HFFc6 (cell line): ENCODE measurements around the gene NFRKB. TPM values are rescaled to one million over a fixed set of nuclear protein-coding genes. Genes with fewer than 3 reads are reported as not detected.
A peak's percentile ranks its signal among the peaks of the same experiment; 100 is the strongest.

ENCODE experiments used
- DNase-seq: peaks from one replicate; pipeline ENCODE4 v3.0.0-alpha.2; 2018
- H3K27ac Mint-ChIP-seq: 2 replicates; pipeline ENCODE4 v1.8.0; 2020; ENCODE audit warnings: mild to moderate bottlenecking, mixed read lengths
- H3K27me3 Mint-ChIP-seq: 2 replicates; pipeline ENCODE4 v1.8.0; 2021; ENCODE audit warnings: mild to moderate bottlenecking, moderate library complexity, mixed read lengths; ENCODE audit not compliant: insufficient read depth
- H3K36me3 Mint-ChIP-seq: 2 replicates; pipeline ENCODE4 v1.8.0; 2021; ENCODE audit warnings: low read depth, mixed read lengths
- H3K4me1 Mint-ChIP-seq: 2 replicates; pipeline ENCODE4 v1.8.0; 2020; ENCODE audit warnings: low read depth, mixed read lengths
- H3K4me3 Mint-ChIP-seq: 2 replicates; pipeline ENCODE4 v1.8.0; 2020; ENCODE audit warnings: mild to moderate bottlenecking, moderate library complexity, mixed read lengths
- H3K9me3 Mint-ChIP-seq: 2 replicates; pipeline ENCODE4 v1.8.0; 2020; ENCODE audit warnings: mild to moderate bottlenecking, mixed read lengths
- long read RNA-seq: library from polyadenylated mRNA; unstranded; transcript quantifications from one replicate; pipeline ENCODE4 v2.0.0, GENCODE V29; 2019
- total RNA-seq, 6 experiments: library from RNA; stranded (reverse); fragmentation: NEBNext Ultra II Directional; extraction: Animal tissue kit (Norgen Biotek cat#: 25700); gene quantifications; 2 replicates in 1 of 6; 3 replicates in 5 of 6; pipeline ENCODE4 v1.2.3, GENCODE V29; 2021
- TF ChIP-seq, protein P1 (sequence below): fragments of 200-600 bp; sonication (generic); IDR thresholded peaks from 2 replicates; pipeline ENCODE4 v1.5.0; 2021; ENCODE audit warnings: antibody characterized with exemption, mild to moderate bottlenecking

The NFRKB gene
- total RNA-seq = 10 to 100 TPM; 12.6 to 16.2 (median 14.4) TPM
- long read RNA-seq, partial matches to known transcripts = 4 of 11 reads
- long read RNA-seq, other reads (novel, unspliced or antisense) = 7 of 11 reads

DNA sequence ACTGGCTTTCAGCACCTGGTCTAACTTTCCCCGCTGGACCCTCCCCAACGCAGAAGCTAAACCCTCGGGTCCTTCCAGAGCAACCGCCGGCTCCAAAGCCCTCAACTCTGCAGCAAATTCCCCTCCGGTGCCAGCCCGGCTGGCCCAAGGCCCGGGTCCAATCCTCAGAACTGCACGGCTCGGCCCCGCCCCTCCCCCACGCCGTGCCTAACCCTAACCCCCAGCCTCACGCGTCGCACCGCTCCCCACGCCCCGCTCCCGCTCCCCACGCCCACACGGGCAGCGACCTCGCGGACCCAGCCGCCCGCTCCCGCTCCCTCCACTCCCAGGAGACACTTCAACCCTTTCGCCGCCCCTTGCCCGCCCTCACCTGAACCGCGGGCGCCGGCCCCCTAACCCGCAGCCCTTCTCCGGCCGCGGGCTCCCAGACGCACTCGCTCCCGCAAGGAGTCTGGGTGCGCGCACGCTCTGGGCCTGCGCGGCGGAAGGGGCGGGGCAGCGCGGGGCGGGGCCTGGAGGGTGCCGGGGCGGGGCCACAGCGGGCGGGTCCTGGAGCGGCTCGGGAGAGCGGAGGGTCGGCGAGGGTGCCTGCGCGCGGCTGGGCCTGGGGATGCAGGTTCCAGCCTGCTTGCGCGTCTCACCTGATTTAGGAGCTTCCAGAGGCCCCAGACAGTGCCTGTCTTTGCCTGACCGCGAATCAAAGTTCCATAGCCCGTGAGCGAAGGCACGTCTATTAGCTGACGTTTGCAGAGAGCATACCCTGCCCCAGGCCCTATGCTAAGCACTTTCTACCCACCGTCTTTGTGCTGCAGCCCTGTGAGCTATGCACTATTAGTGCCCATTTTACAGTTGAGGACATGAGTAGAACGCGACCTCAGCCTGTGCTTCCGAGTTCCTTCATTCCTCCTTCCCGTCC lies at the start of gene NFRKB:
TSS of gene NFRKB (minus strand) at position 453 of the 916 bp plus-strand sequence. CDS start 2,729 bp downstream, outside the sequence.
- Mint-ChIP-seq H3K4me1 (peaks cover 20% of the 10 kb centered on the region), H3K9me3 (peaks cover 4% of the 10 kb centered on the region; the same call in 1 of the 2 replicates), H3K27ac (peak within 1 kb of the TSS; percentile 46; the same call in 1 of the 2 replicates), H3K4me3 (peak within 1 kb of the TSS; percentile 91), H3K27me3 (no peaks in the 10 kb centered on the region), H3K36me3 (peaks cover 38% of the 10 kb centered on the region)
- TF ChIP-seq, protein P1, sequence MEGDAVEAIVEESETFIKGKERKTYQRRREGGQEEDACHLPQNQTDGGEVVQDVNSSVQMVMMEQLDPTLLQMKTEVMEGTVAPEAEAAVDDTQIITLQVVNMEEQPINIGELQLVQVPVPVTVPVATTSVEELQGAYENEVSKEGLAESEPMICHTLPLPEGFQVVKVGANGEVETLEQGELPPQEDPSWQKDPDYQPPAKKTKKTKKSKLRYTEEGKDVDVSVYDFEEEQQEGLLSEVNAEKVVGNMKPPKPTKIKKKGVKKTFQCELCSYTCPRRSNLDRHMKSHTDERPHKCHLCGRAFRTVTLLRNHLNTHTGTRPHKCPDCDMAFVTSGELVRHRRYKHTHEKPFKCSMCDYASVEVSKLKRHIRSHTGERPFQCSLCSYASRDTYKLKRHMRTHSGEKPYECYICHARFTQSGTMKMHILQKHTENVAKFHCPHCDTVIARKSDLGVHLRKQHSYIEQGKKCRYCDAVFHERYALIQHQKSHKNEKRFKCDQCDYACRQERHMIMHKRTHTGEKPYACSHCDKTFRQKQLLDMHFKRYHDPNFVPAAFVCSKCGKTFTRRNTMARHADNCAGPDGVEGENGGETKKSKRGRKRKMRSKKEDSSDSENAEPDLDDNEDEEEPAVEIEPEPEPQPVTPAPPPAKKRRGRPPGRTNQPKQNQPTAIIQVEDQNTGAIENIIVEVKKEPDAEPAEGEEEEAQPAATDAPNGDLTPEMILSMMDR = no peak
- DNase-seq = peak; percentile 21

GRCh38 chr11:129944696-129945095 lies 49.3 kb upstream of the NFRKB start:
- no peaks in the 10 kb centered on the region for H3K27me3 Mint-ChIP-seq

GRCh38 chr11:129943036-129943435 lies 47.7 kb upstream of the NFRKB start:
- Mint-ChIP-seq H3K4me3 (no peak overlapping the region), H3K36me3 (peaks cover 15% of the 10 kb centered on the region), H3K27ac (no peak overlapping the region), H3K4me1 (peaks cover 8% of the 10 kb centered on the region), H3K27me3 (no peaks in the 10 kb centered on the region), H3K9me3 (no peaks in the 10 kb centered on the region)
- no peak for DNase-seq
- TF ChIP-seq, protein P1 = no peak

More at GRCh38 chr11:129944696-129945095, 49.3 kb upstream of the NFRKB start:
- Mint-ChIP-seq H3K9me3 (no peaks in the 10 kb centered on the region), H3K36me3 (peaks cover 15% of the 10 kb centered on the region; the same call in 1 of the 2 replicates), H3K4me1 (peaks cover 8% of the 10 kb centered on the region), H3K4me3 (no peak overlapping the region), H3K27ac (no peak overlapping the region)
- TF ChIP-seq, protein P1 = no peak
- no peak for DNase-seq

DNA sequence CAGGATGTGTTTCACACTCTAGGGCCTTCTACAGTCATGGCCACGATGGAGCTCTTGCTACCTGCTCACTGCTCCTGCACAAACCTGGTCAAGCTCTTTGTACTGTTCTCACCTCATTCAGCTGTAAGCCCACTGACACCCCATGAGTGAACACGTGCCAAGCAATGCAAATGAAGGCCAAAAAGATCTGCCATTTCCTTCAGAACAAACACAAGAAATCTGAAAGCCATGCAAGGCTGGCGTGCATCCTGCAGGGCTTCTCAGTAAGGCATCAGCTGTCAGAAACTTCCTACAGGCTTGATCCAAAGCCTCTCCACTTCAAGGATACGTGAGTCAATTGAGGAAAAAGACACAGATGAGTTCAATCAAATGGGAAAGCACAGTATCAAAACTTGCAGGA lies 44.1 kb upstream of the NFRKB start:
- TF ChIP-seq, protein P1 = no peak
- Mint-ChIP-seq H3K27ac (no peak overlapping the region), H3K36me3 (peaks cover 17% of the 10 kb centered on the region), H3K4me1 (no peaks in the 10 kb centered on the region; the same call in 1 of the 2 replicates), H3K4me3 (no peak overlapping the region), H3K27me3 (no peaks in the 10 kb centered on the region), H3K9me3 (no peaks in the 10 kb centered on the region)
- DNase-seq = no peak

- Mint-ChIP-seq H3K9me3 (no peaks in the 10 kb centered on the region), H3K4me1 (no peaks in the 10 kb centered on the region; the same call in 1 of the 2 replicates), H3K27ac (no peak overlapping the region), H3K4me3 (no peak overlapping the region), H3K27me3 (no peaks in the 10 kb centered on the region), H3K36me3 (peaks cover 24% of the 10 kb centered on the region)
- no peak for DNase-seq
- TF ChIP-seq, protein P1 = no peak
Measured at GRCh38 chr11:129938764-129939163, 43.4 kb upstream of the NFRKB start.
